T-helper 2 cell (primary cell): ENCODE data around the gene IQCE.
"Not testable (repeated sequence)": the region's sequence is repeated elsewhere in the genome, so short reads cannot be mapped to it uniquely, and the experiment has no call there.

ENCODE experiments used
- DNase-seq, 5 experiments: peaks; one replicate each; pipeline versions ENCODE4 v3.0.0 to v3.0.0-alpha.2; 2012 to 2022

Gene IQCE

GRCh38 chr7:2603044-2603965, 44.5 kb downstream of the IQCE start:
- no peak for DNase-seq

- no peak for DNase-seq
These were observed 45.9 kb downstream of the IQCE start for GRCh38 chr7:2604608-2605174.

- no peak for DNase-seq
These were observed 47.1 kb downstream of the IQCE start for GRCh38 chr7:2605608-2606538.

- DNase-seq = no peak
These were observed 47.8 kb downstream of the IQCE start for GRCh38 chr7:2606539-2606936.

GRCh38 chr7:2607122-2607922, 48.5 kb downstream of the IQCE start:
- no peak for DNase-seq

- DNase-seq = no peak
These were observed 49.4 kb downstream of the IQCE start for GRCh38 chr7:2607923-2608904.

- DNase-seq = peak in 1 of 5 experiments; percentile 20
These were observed 50.2 kb downstream of the IQCE start for GRCh38 chr7:2608921-2609411.

- not testable (repeated sequence) for DNase-seq
These were observed 50.9 kb downstream of the IQCE start for GRCh38 chr7:2609646-2610045.

GRCh38 chr7:2610466-2610865, 51.7 kb downstream of the IQCE start:
- DNase-seq = no peak

- DNase-seq = no peak
These were observed 52.1 kb downstream of the IQCE start for GRCh38 chr7:2610898-2611297.

- no peak for DNase-seq
These were observed 52.6 kb downstream of the IQCE start for GRCh38 chr7:2611401-2611800.

GRCh38 chr7:2611922-2612321, 53.1 kb downstream of the IQCE start:
- no peak for DNase-seq

GRCh38 chr7:2612445-2613097, 53.8 kb downstream of the IQCE start:
- DNase-seq = no peak

GRCh38 chr7:2613098-2613930, 54.5 kb downstream of the IQCE start:
- no peak for DNase-seq

- no peak for DNase-seq
These were observed 55.3 kb downstream of the IQCE start for GRCh38 chr7:2613931-2614600.

GRCh38 chr7:2614631-2615330, 56.0 kb downstream of the IQCE start:
- DNase-seq = no peak

- DNase-seq = no peak
These were observed 57.9 kb downstream of the IQCE start for GRCh38 chr7:2616387-2617324.
